HCT116 (cell line): Measurements from ENCODE around the gene MLANA. TPM values are rescaled to one million over a fixed set of nuclear protein-coding genes. Genes with fewer than 3 reads are reported as not detected.

ENCODE experiments used
- ATAC-seq: fragments of 200-7000 bp; cut with Tn5 transposase; 2 replicates; pipeline ENCODE4 v1.9.1; 2020; ENCODE audit warnings: mild to moderate bottlenecking, moderate library complexity
- BruUV-seq: library from RNA; stranded (reverse); fragments of 400-500 nt; replicated peaks from 2 replicates; lab custom pipeline; 2021; lab: Mats Ljungman, UMichigan
- CTCF ChIA-PET: fragments of 300-600 bp; sonication (Branson Sonifier 250); formaldehyde crosslinking; loops from one replicate; lab custom pipeline; 2021; ENCODE audit warnings: antibody characterized with exemption; lab: Charles Lee
- POLR2A ChIA-PET: fragments of 300-600, 350-600 bp; sonication (Branson Sonifier 250); formaldehyde crosslinking; loops from one replicate; lab custom pipeline; 2021; ENCODE audit warnings: antibody characterized with exemption; lab: Charles Lee
- RAD21 ChIA-PET, 2 experiments: fragments of 300-600 bp; sonication (Branson Sonifier 250); formaldehyde crosslinking; loops; one replicate each; lab custom pipeline; 2023; ENCODE audit warnings: low total read pairs in 2 of 2; ENCODE audit not compliant: uncharacterized antibody in 2 of 2, unreplicated experiment in 2 of 2, low non-redundant PET in 1 of 2; lab: Charles Lee
- DNase-seq: peaks from one replicate; pipeline ENCODE4 v3.0.0-alpha.2; 2010; ENCODE audit warnings: low read depth, low spot score
- H2AFZ ChIP-seq: fragments of 200-600 bp; shearing (Covaris generic), sonication (generic); 2 replicates; pipeline ENCODE4 v1.6.1; 2017; ENCODE audit warnings: low read depth, mixed run types, mixed read lengths, antibody characterized with exemption, low read length; ENCODE audit not compliant: poor library complexity, severe bottlenecking
- H3K27ac ChIP-seq: 2 replicates; pipeline ENCODE4 v1.5.1; 2012; ENCODE audit warnings: low read depth, low read length
- H3K27me3 ChIP-seq: fragments of 200-600 bp; sonication (generic); 2 replicates; pipeline ENCODE4 v1.6.1; 2016; ENCODE audit warnings: mixed run types, low read length, mixed read lengths; ENCODE audit not compliant: insufficient read depth
- H3K36me3 ChIP-seq, 2 experiments: fragments of 200-500 bp in 1 of 2; fragments of 200-600 bp in 1 of 2; sonication (Bioruptor generic) in 1 of 2; sonication (generic) in 1 of 2; 2 replicates each; pipeline versions ENCODE4 v1.5.1 to v1.6.1; 2014 to 2016; ENCODE audit warnings: low read length in 2 of 2, inconsistent platforms in 1 of 2, mixed read lengths in 1 of 2, mixed run types in 1 of 2; ENCODE audit not compliant: insufficient read depth in 2 of 2, control insufficient read depth in 1 of 2
- H3K4me1 ChIP-seq, 2 experiments: fragments of 200-600 bp in 1 of 2; sonication (generic) in 1 of 2; 2 replicates each; pipeline versions ENCODE4 v1.5.1 to v1.6.1; 2012 to 2017; ENCODE audit warnings: low read length in 2 of 2, inconsistent platforms in 1 of 2, mild to moderate bottlenecking in 1 of 2, mixed read lengths in 1 of 2, mixed run types in 1 of 2, moderate library complexity in 1 of 2; ENCODE audit not compliant: insufficient read depth in 2 of 2, control insufficient read depth in 1 of 2
- H3K4me2 ChIP-seq: fragments of 200-600 bp; sonication (generic); 2 replicates; pipeline ENCODE4 v1.6.1; 2017; ENCODE audit warnings: mixed run types, low read length, mixed read lengths
- H3K4me3 ChIP-seq, 2 experiments: fragments of 200-600 bp in 1 of 2; sonication (generic) in 1 of 2; replicated peaks in 1 of 2; 2 replicates each; pipeline ENCODE4 v1.5.1; 2011 to 2016; ENCODE audit warnings: low read length in 2 of 2, control low read depth in 1 of 2, low read depth in 1 of 2, mild to moderate bottlenecking in 1 of 2, mixed read lengths in 1 of 2, mixed run types in 1 of 2
- H3K79me2 ChIP-seq: fragments of 200-600 bp; sonication (generic); 2 replicates; pipeline ENCODE4 v1.6.1; 2017; ENCODE audit warnings: mild to moderate bottlenecking, mixed run types, low read length, moderate library complexity, mixed read lengths; ENCODE audit not compliant: insufficient read depth
- H3K9ac ChIP-seq: fragments of 200-600 bp; sonication (generic); 2 replicates; pipeline ENCODE4 v1.6.1; 2016; ENCODE audit warnings: low read length, mixed read lengths
- H3K9me2 ChIP-seq: fragments of 200-600 bp; sonication (generic), shearing (Covaris generic); 2 replicates; pipeline ENCODE4 v1.6.1; 2017; ENCODE audit warnings: mixed run types, mild to moderate bottlenecking, moderate library complexity; ENCODE audit not compliant: insufficient read depth
- H3K9me3 ChIP-seq, 2 experiments: fragments of 200-500 bp in 1 of 2; fragments of 200-600 bp in 1 of 2; sonication (Bioruptor generic) in 1 of 2; sonication (generic) in 1 of 2; 2 replicates each; pipeline ENCODE4 v1.6.1; 2014 to 2017; ENCODE audit warnings: low read length in 2 of 2, mixed read lengths in 2 of 2, inconsistent platforms in 1 of 2, low read depth in 1 of 2, mild to moderate bottlenecking in 1 of 2, mixed run types in 1 of 2, moderate library complexity in 1 of 2; ENCODE audit not compliant: control insufficient read depth in 1 of 2, insufficient read depth in 1 of 2
- H4K20me1 ChIP-seq: fragments of 200-600 bp; sonication (generic), shearing (Covaris generic); 2 replicates; pipeline ENCODE4 v1.6.1; 2017; ENCODE audit warnings: mixed run types, mild to moderate bottlenecking, moderate library complexity; ENCODE audit not compliant: insufficient read depth
- CBX3 ChIP-seq: IDR thresholded peaks from 2 replicates; pipeline ENCODE4 v1.6.1; 2012; ENCODE audit warnings: low read depth
- CEBPB ChIP-seq: IDR thresholded peaks from 2 replicates; pipeline ENCODE4 v1.6.1; 2012; ENCODE audit warnings: low read depth
- EGR1 ChIP-seq: IDR thresholded peaks from 2 replicates; pipeline ENCODE4 v1.6.1; 2012; ENCODE audit warnings: low read depth
- EZH2 ChIP-seq: fragments of 200-600 bp; sonication (generic); IDR thresholded peaks from 2 replicates; pipeline ENCODE4 v1.6.1; 2017; ENCODE audit warnings: antibody characterized with exemption, mixed run types
- EZH2phosphoT487 ChIP-seq: fragments of 200-600 bp; IDR thresholded peaks from 2 replicates; pipeline ENCODE4 v1.6.1; 2018; ENCODE audit warnings: antibody characterized with exemption, borderline replicate concordance
- FOSL1 ChIP-seq: IDR thresholded peaks from 2 replicates; pipeline ENCODE4 v1.6.1; 2012; ENCODE audit warnings: low read depth
- JUND ChIP-seq: IDR thresholded peaks from 2 replicates; pipeline ENCODE4 v1.6.1; 2012
- POLR2AphosphoS5 ChIP-seq: IDR thresholded peaks from 2 replicates; pipeline ENCODE4 v1.6.1; 2011; ENCODE audit warnings: mild to moderate bottlenecking, low read depth, low read length, moderate library complexity
- RAD21 ChIP-seq: IDR thresholded peaks from 2 replicates; pipeline ENCODE4 v1.6.1; 2012; ENCODE audit warnings: low read depth, mild to moderate bottlenecking
- SIN3A ChIP-seq: IDR thresholded peaks from 2 replicates; pipeline ENCODE4 v1.6.1; 2012; ENCODE audit warnings: low read depth
- SP1 ChIP-seq: IDR thresholded peaks from 2 replicates; pipeline ENCODE4 v1.6.1; 2012; ENCODE audit warnings: low read depth
- SRF ChIP-seq: IDR thresholded peaks from 2 replicates; pipeline ENCODE4 v1.6.1; 2012; ENCODE audit warnings: low read depth
- TCF7L2 ChIP-seq: IDR thresholded peaks from 2 replicates; pipeline ENCODE4 v1.7.0; 2011; ENCODE audit warnings: borderline replicate concordance, inconsistent platforms; ENCODE audit not compliant: insufficient read depth, insufficient read length; ENCODE audit errors: extremely low read depth
- YY1 ChIP-seq: IDR thresholded peaks from 2 replicates; pipeline ENCODE4 v1.6.1; 2011; ENCODE audit warnings: low read length, low read depth, moderate library complexity, mild to moderate bottlenecking; ENCODE audit not compliant: insufficient replicate concordance; ENCODE audit errors: extremely low read depth
- ZFX ChIP-seq: fragments of 450-650 bp; IDR thresholded peaks from 2 replicates; pipeline ENCODE4 v1.6.1; 2017
- intact Hi-C: fragments of 100-400 bp; cut with micrococcal nuclease; formaldehyde crosslinking; loops from 2 replicates; pipeline ENCODE4 v1.10.0; 2022
- total RNA-seq: library from RNA; stranded (reverse); gene quantifications from one replicate; pipeline ENCODE4 v1.2.1, GENCODE V29; 2021; ENCODE audit not compliant: unreplicated experiment
- TF ChIP-seq, protein P1 (sequence below), 3 experiments: fragments of 200-600 bp in 1 of 3; sonication (generic) in 1 of 3; IDR thresholded peaks in 2 of 3; conservative IDR thresholded peaks in 1 of 3; 2 replicates each; pipeline ENCODE4 v1.5.1; 2012 to 2017; ENCODE audit warnings: low read depth in 2 of 3, low read length in 2 of 3, antibody characterized with exemption in 1 of 3, borderline replicate concordance in 1 of 3, control low read depth in 1 of 3, mild to moderate bottlenecking in 1 of 3, mixed read lengths in 1 of 3, mixed run types in 1 of 3, moderate library complexity in 1 of 3; ENCODE audit not compliant: insufficient read depth in 1 of 3
- TF ChIP-seq, protein P2 (sequence below): IDR thresholded peaks from 2 replicates; pipeline ENCODE4 v1.6.1; 2012
- TF ChIP-seq, protein P3 (sequence below): IDR thresholded peaks from 2 replicates; pipeline ENCODE4 v1.6.1; 2012; ENCODE audit warnings: low read depth

MLANA gene
- total RNA-seq, 1 experiment from 2014 or later, result not detected

DNA sequence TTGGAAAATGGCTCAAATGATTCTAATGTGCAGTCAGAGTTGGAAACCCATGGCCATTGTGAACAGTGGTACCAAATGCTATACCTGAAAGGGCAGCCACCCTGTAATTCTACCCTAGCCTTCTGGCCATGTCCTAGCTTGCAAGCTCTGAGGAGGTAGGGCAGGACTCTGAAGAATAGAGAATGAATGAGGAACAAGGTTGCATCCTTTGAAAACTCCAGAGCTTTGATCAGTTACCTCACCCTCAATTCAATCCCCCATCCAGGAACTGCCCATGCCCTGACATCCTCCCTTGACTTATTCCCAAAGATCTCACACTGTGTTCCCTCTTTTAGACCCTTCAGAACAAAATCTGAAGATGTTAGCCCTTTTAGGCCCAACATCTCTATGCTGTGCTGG, 40.0 kb upstream of the MLANA start:
- ChIA-PET CTCF (interaction anchor here (1.3 kb wide), 1 partner anchor 19 kb away, joined by 3 read pairs; no protein-coding TSS in a partner anchor), RAD21 (no interaction called here), POLR2A (no interaction called here)
- no peaks in the 10 kb centered on the region for H4K20me1 ChIP-seq
- no peaks in the 10 kb centered on the region for H3K9me2 ChIP-seq
- no TSS peak for BruUV-seq
- no peaks in the 10 kb centered on the region for H3K36me3 ChIP-seq
- H3K27ac ChIP-seq, result no peak overlapping the region
- no peak for ATAC-seq
- DNase-seq, result no peak
- H3K79me2 ChIP-seq, result no peaks in the 10 kb centered on the region
- no peak overlapping the region for H2AFZ ChIP-seq
- no peak overlapping the region for H3K4me2 ChIP-seq
- H3K27me3 ChIP-seq, result no peaks in the 10 kb centered on the region
- peaks cover 0 to 13% of the 10 kb centered on the region in 2 experiments; a peak in 2 of 4 replicates for H3K4me1 ChIP-seq
- no peak overlapping the region for H3K9ac ChIP-seq
- H3K9me3 ChIP-seq, result no peaks in the 10 kb centered on the region
- TF ChIP-seq CEBPB (no peak), EZH2phosphoT487 (no peak), SIN3A (no peak), EGR1 (no peak), YY1 (no peak), CBX3 (no peak), SRF (no peak), RAD21 (no peak), FOSL1 (no peak), POLR2AphosphoS5 (no peak), ZFX (no peak), EZH2 (no peak), TCF7L2 (no peak), JUND (no peak), SP1 (no peak)
- TF ChIP-seq, protein P1, sequence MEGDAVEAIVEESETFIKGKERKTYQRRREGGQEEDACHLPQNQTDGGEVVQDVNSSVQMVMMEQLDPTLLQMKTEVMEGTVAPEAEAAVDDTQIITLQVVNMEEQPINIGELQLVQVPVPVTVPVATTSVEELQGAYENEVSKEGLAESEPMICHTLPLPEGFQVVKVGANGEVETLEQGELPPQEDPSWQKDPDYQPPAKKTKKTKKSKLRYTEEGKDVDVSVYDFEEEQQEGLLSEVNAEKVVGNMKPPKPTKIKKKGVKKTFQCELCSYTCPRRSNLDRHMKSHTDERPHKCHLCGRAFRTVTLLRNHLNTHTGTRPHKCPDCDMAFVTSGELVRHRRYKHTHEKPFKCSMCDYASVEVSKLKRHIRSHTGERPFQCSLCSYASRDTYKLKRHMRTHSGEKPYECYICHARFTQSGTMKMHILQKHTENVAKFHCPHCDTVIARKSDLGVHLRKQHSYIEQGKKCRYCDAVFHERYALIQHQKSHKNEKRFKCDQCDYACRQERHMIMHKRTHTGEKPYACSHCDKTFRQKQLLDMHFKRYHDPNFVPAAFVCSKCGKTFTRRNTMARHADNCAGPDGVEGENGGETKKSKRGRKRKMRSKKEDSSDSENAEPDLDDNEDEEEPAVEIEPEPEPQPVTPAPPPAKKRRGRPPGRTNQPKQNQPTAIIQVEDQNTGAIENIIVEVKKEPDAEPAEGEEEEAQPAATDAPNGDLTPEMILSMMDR (IDR thresholded peaks at IDR 0.05 in 2 of 3, conservative IDR thresholded peaks at IDR 0.05 in 1 of 3; ENCODE audit: borderline replicate concordance in 1 of 3, insufficient read depth in 1 of 3, low read depth in 2 of 3, low read length in 2 of 3), result no peak
- TF ChIP-seq, protein P2, sequence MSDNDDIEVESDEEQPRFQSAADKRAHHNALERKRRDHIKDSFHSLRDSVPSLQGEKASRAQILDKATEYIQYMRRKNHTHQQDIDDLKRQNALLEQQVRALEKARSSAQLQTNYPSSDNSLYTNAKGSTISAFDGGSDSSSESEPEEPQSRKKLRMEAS, result no peak
- TF ChIP-seq, protein P3, sequence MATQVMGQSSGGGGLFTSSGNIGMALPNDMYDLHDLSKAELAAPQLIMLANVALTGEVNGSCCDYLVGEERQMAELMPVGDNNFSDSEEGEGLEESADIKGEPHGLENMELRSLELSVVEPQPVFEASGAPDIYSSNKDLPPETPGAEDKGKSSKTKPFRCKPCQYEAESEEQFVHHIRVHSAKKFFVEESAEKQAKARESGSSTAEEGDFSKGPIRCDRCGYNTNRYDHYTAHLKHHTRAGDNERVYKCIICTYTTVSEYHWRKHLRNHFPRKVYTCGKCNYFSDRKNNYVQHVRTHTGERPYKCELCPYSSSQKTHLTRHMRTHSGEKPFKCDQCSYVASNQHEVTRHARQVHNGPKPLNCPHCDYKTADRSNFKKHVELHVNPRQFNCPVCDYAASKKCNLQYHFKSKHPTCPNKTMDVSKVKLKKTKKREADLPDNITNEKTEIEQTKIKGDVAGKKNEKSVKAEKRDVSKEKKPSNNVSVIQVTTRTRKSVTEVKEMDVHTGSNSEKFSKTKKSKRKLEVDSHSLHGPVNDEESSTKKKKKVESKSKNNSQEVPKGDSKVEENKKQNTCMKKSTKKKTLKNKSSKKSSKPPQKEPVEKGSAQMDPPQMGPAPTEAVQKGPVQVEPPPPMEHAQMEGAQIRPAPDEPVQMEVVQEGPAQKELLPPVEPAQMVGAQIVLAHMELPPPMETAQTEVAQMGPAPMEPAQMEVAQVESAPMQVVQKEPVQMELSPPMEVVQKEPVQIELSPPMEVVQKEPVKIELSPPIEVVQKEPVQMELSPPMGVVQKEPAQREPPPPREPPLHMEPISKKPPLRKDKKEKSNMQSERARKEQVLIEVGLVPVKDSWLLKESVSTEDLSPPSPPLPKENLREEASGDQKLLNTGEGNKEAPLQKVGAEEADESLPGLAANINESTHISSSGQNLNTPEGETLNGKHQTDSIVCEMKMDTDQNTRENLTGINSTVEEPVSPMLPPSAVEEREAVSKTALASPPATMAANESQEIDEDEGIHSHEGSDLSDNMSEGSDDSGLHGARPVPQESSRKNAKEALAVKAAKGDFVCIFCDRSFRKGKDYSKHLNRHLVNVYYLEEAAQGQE, result no peak
- intact Hi-C loops, result no loop called here
- no peak overlapping the region for H3K4me3 ChIP-seq
